ENCODE results near the gene PPP2R1B.

- TF ChIP-seq, protein P1, sequence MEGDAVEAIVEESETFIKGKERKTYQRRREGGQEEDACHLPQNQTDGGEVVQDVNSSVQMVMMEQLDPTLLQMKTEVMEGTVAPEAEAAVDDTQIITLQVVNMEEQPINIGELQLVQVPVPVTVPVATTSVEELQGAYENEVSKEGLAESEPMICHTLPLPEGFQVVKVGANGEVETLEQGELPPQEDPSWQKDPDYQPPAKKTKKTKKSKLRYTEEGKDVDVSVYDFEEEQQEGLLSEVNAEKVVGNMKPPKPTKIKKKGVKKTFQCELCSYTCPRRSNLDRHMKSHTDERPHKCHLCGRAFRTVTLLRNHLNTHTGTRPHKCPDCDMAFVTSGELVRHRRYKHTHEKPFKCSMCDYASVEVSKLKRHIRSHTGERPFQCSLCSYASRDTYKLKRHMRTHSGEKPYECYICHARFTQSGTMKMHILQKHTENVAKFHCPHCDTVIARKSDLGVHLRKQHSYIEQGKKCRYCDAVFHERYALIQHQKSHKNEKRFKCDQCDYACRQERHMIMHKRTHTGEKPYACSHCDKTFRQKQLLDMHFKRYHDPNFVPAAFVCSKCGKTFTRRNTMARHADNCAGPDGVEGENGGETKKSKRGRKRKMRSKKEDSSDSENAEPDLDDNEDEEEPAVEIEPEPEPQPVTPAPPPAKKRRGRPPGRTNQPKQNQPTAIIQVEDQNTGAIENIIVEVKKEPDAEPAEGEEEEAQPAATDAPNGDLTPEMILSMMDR (IDR thresholded peaks at IDR 0.05; ENCODE audit: poor library complexity, severe bottlenecking) = no peak
- no peak for TF ChIP-seq EZH2 (IDR thresholded peaks at IDR 0.05; ENCODE audit: borderline replicate concordance, insufficient read depth, low read length, poor library complexity, severe bottlenecking)
- no peak for TF ChIP-seq EP300 (conservative IDR thresholded peaks at IDR 0.05; ENCODE audit: poor library complexity, severe bottlenecking)
- TF ChIP-seq MXI1 (conservative IDR thresholded peaks at IDR 0.05; ENCODE audit: poor library complexity, severe bottlenecking) = no peak
- TF ChIP-seq, protein P2, sequence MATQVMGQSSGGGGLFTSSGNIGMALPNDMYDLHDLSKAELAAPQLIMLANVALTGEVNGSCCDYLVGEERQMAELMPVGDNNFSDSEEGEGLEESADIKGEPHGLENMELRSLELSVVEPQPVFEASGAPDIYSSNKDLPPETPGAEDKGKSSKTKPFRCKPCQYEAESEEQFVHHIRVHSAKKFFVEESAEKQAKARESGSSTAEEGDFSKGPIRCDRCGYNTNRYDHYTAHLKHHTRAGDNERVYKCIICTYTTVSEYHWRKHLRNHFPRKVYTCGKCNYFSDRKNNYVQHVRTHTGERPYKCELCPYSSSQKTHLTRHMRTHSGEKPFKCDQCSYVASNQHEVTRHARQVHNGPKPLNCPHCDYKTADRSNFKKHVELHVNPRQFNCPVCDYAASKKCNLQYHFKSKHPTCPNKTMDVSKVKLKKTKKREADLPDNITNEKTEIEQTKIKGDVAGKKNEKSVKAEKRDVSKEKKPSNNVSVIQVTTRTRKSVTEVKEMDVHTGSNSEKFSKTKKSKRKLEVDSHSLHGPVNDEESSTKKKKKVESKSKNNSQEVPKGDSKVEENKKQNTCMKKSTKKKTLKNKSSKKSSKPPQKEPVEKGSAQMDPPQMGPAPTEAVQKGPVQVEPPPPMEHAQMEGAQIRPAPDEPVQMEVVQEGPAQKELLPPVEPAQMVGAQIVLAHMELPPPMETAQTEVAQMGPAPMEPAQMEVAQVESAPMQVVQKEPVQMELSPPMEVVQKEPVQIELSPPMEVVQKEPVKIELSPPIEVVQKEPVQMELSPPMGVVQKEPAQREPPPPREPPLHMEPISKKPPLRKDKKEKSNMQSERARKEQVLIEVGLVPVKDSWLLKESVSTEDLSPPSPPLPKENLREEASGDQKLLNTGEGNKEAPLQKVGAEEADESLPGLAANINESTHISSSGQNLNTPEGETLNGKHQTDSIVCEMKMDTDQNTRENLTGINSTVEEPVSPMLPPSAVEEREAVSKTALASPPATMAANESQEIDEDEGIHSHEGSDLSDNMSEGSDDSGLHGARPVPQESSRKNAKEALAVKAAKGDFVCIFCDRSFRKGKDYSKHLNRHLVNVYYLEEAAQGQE (IDR thresholded peaks at IDR 0.05; ENCODE audit: borderline replicate concordance) = no peak
- TF ChIP-seq POLR2AphosphoS5 (IDR thresholded peaks at IDR 0.05) = no peak
- TF ChIP-seq TAF1 (IDR thresholded peaks at IDR 0.05; ENCODE audit: low read depth) = no peak
- TF ChIP-seq RAD21 (conservative IDR thresholded peaks at IDR 0.05) = no peak
- TF ChIP-seq SMC3 (conservative IDR thresholded peaks at IDR 0.05; ENCODE audit: poor library complexity) = no peak
These were observed 71.3 kb downstream of the PPP2R1B start for GRCh38 chr11:111694851-111695250.

Data from neural cell (in vitro differentiated cells).